KMS-11 (cell line): ENCODE measurements around the gene SNX30.

Experiments used
- H2AFZ ChIP-seq: fragments of 200-600 bp; sonication (generic); 2 replicates; pipeline ENCODE4 v1.6.1; 2016; ENCODE audit warnings: antibody characterized with exemption, mixed run types, low read depth
- H3K27ac ChIP-seq: fragments of 200-600 bp; sonication (generic); 2 replicates; pipeline ENCODE4 v1.6.1; 2016; ENCODE audit warnings: mild to moderate bottlenecking, mixed run types
- H3K27me3 ChIP-seq: fragments of 200-600 bp; sonication (generic); 2 replicates; pipeline ENCODE4 v1.6.1; 2017; ENCODE audit warnings: mild to moderate bottlenecking, low read depth, mixed run types, moderate library complexity; ENCODE audit not compliant: insufficient read depth
- H3K36me3 ChIP-seq: fragments of 200-600 bp; sonication (generic); 2 replicates; pipeline ENCODE4 v1.6.1; 2017; ENCODE audit warnings: mild to moderate bottlenecking, mixed run types; ENCODE audit not compliant: insufficient read depth
- H3K4me1 ChIP-seq: fragments of 200-600 bp; sonication (generic); 2 replicates; pipeline ENCODE4 v1.6.1; 2016; ENCODE audit warnings: mild to moderate bottlenecking, low read depth, mixed run types; ENCODE audit not compliant: poor library complexity, severe bottlenecking
- H3K4me2 ChIP-seq: fragments of 200-600 bp; sonication (generic); 2 replicates; pipeline ENCODE4 v1.7.0; 2016; ENCODE audit warnings: mild to moderate bottlenecking, mixed run types
- H3K4me3 ChIP-seq: fragments of 200-600 bp; sonication (generic); IDR thresholded peaks from 2 replicates; pipeline ENCODE4 v1.6.1; 2017; ENCODE audit warnings: low read depth, low read length, mixed read lengths; ENCODE audit not compliant: insufficient read depth
- H3K79me2 ChIP-seq: fragments of 200-600 bp; sonication (generic); 2 replicates; pipeline ENCODE4 v1.6.1; 2016; ENCODE audit warnings: low read depth, mixed run types; ENCODE audit not compliant: insufficient read depth
- H3K9ac ChIP-seq: fragments of 200-600 bp; sonication (generic); 2 replicates; pipeline ENCODE4 v1.6.1; 2016; ENCODE audit warnings: mild to moderate bottlenecking, mixed run types
- H4K20me1 ChIP-seq: fragments of 200-600 bp; sonication (generic); 2 replicates; pipeline ENCODE4 v1.6.1; 2016; ENCODE audit warnings: mild to moderate bottlenecking, mixed run types; ENCODE audit not compliant: insufficient read depth
- CTCF ChIP-seq: fragments of 200-600 bp; sonication (generic); conservative IDR thresholded peaks from 2 replicates; pipeline ENCODE4 v1.6.1; 2017; ENCODE audit warnings: low read depth, mild to moderate bottlenecking, antibody characterized with exemption, low read length, moderate library complexity, mixed read lengths

Gene SNX30

GRCh38 chr9:112789473-112789872 is 38.9 kb downstream of the SNX30 start:
- Histone ChIP-seq H4K20me1 (no peaks in the 10 kb centered on the region), H3K27ac (no peak overlapping the region), H3K4me3 (no peak overlapping the region), H3K4me2 (no peak overlapping the region), H3K27me3 (no peaks in the 10 kb centered on the region), H3K4me1 (peaks cover 12% of the 10 kb centered on the region), H3K9ac (no peak overlapping the region), H2AFZ (no peak overlapping the region), H3K79me2 (no peaks in the 10 kb centered on the region), H3K36me3 (no peaks in the 10 kb centered on the region)
- no peak for TF ChIP-seq CTCF

- no peak overlapping the region for H3K4me2 ChIP-seq
These were observed 39.6 kb downstream of the SNX30 start for GRCh38 chr9:112789891-112790774.

GRCh38 chr9:112792670-112793069 is 42.1 kb downstream of the SNX30 start:
- Histone ChIP-seq H3K27ac (no peak overlapping the region), H3K36me3 (no peaks in the 10 kb centered on the region), H3K9ac (no peak overlapping the region), H3K27me3 (no peaks in the 10 kb centered on the region), H3K4me3 (no peak overlapping the region), H3K4me1 (peaks cover 12% of the 10 kb centered on the region), H2AFZ (no peak overlapping the region), H3K79me2 (no peaks in the 10 kb centered on the region), H3K4me2 (no peak overlapping the region), H4K20me1 (no peaks in the 10 kb centered on the region)
- TF ChIP-seq CTCF, result no peak

More at GRCh38 chr9:112789891-112790774, 39.6 kb downstream of the SNX30 start:
- TF ChIP-seq CTCF, result no peak
- no peak overlapping the region for H3K9ac ChIP-seq
- no peaks in the 10 kb centered on the region for H3K79me2 ChIP-seq
- no peaks in the 10 kb centered on the region for H3K36me3 ChIP-seq
- H2AFZ ChIP-seq, result no peak overlapping the region
- no peak overlapping the region for H3K4me3 ChIP-seq
- no peak overlapping the region for H3K27ac ChIP-seq
- H3K4me1 ChIP-seq, result peaks cover 12% of the 10 kb centered on the region
- no peaks in the 10 kb centered on the region for H4K20me1 ChIP-seq
- H3K27me3 ChIP-seq, result no peaks in the 10 kb centered on the region

GRCh38 chr9:112793213-112793810 is 42.8 kb downstream of the SNX30 start:
- no peaks in the 10 kb centered on the region for H3K79me2 ChIP-seq
- H3K27ac ChIP-seq, result no peak overlapping the region
- H3K9ac ChIP-seq, result no peak overlapping the region
- H3K4me3 ChIP-seq, result no peak overlapping the region
- no peaks in the 10 kb centered on the region for H3K27me3 ChIP-seq
- no peaks in the 10 kb centered on the region for H3K36me3 ChIP-seq
- H3K4me1 ChIP-seq, result peaks cover 12% of the 10 kb centered on the region
- H2AFZ ChIP-seq, result no peak overlapping the region
- H3K4me2 ChIP-seq, result no peak overlapping the region
- H4K20me1 ChIP-seq, result no peaks in the 10 kb centered on the region
- TF ChIP-seq CTCF, result peak; percentile 77
